Spinal cord (tissue), 10 donors: ENCODE measurements around the gene PHPT1. TPM values are rescaled to one million over a fixed set of nuclear protein-coding genes. Genes with fewer than 3 reads are reported as not detected.
"Not testable (repeated sequence)": the region's sequence is repeated elsewhere in the genome, so short reads cannot be mapped to it uniquely, and the experiment has no call there.

Source experiments
- DNase-seq, 6 donors: peaks; one replicate each; pipeline versions ENCODE4 v3.0.0 to v3.0.0-alpha.2; 2013 to 2015; ENCODE audit warnings: low spot score in 6 of 6, low read depth in 4 of 6
- H3K27ac ChIP-seq: one replicate; pipeline ENCODE4 v1.5.1; 2013; ENCODE audit warnings: low read depth, low read length, control low read depth
- H3K27me3 ChIP-seq: one replicate; pipeline ENCODE4 v1.6.1; 2013; ENCODE audit warnings: low read length; ENCODE audit not compliant: control insufficient read depth, insufficient read depth
- H3K36me3 ChIP-seq: one replicate; pipeline ENCODE4 v1.6.1; 2013; ENCODE audit warnings: low read length; ENCODE audit not compliant: control insufficient read depth, insufficient read depth
- H3K4me1 ChIP-seq: one replicate; pipeline ENCODE4 v1.6.1; 2013; ENCODE audit warnings: low read length; ENCODE audit not compliant: control insufficient read depth, insufficient read depth
- H3K4me3 ChIP-seq: one replicate; pipeline ENCODE4 v1.5.1; 2013; ENCODE audit warnings: low read depth, low read length, control low read depth
- H3K9me3 ChIP-seq: one replicate; pipeline ENCODE4 v1.6.1; 2013; ENCODE audit warnings: low read length; ENCODE audit not compliant: control insufficient read depth, insufficient read depth
- WGBS: methylation state at CpG from one replicate; pipeline ENCODE4 v1.1.5; 2013; ENCODE audit warnings: missing lambda C conversion rate; ENCODE audit not compliant: insufficient coverage; 5-methylcytosine and 5-hydroxymethylcytosine counted together
- polyA plus RNA-seq, 2 donors: library from polyadenylated mRNA; unstranded; fragments of 120-200 nt; gene quantifications; one replicate each; pipeline ENCODE4 v1.2.1, GENCODE V29; 2013; ENCODE audit not compliant: insufficient read length in 2 of 2
- total RNA-seq, 2 donors: library from RNA; depleted of rRNA in 1 of 2; stranded (reverse); fragments of 120-200 nt in 1 of 2; fragments of >200 nt in 1 of 2; gene quantifications; one replicate each; pipeline versions ENCODE4 v1.2.3 to v1.2.4, GENCODE V29; 2013 to 2014
- donor health status: healthy.

Gene PHPT1
- total and polyA plus RNA-seq, 4 donors, result 81.6 to 200 (median 187) TPM

DNA sequence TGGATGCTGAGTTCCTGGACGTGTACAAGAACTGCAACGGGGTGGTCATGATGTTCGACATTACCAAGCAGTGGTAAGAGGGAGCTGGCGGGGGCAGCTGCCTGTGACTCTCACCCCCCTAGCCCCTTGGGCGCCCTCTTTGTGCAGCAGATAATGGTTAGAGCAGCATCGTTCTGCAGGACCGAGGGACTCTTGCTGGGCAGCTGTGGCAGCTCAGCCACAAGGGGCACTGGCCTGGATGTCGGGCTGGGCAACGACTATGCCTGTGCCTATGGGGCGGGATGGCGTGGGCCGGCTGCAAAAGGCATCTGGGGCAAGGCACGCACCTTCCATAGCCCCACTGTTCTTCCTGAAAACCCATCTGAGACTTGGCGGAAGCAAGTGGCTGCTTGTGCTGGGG is 19.8 kb upstream of the PHPT1 start:
- Histone ChIP-seq H3K36me3 (peaks cover 94% of the 10 kb centered on the region), H3K4me1 (no peaks in the 10 kb centered on the region), H3K9me3 (no peaks in the 10 kb centered on the region), H3K27me3 (no peaks in the 10 kb centered on the region), H3K27ac (no peak overlapping the region), H3K4me3 (no peak overlapping the region)
- no peak for DNase-seq
- WGBS, result 91% methylated on average over 13 of the region's 14 CpGs

DNA sequence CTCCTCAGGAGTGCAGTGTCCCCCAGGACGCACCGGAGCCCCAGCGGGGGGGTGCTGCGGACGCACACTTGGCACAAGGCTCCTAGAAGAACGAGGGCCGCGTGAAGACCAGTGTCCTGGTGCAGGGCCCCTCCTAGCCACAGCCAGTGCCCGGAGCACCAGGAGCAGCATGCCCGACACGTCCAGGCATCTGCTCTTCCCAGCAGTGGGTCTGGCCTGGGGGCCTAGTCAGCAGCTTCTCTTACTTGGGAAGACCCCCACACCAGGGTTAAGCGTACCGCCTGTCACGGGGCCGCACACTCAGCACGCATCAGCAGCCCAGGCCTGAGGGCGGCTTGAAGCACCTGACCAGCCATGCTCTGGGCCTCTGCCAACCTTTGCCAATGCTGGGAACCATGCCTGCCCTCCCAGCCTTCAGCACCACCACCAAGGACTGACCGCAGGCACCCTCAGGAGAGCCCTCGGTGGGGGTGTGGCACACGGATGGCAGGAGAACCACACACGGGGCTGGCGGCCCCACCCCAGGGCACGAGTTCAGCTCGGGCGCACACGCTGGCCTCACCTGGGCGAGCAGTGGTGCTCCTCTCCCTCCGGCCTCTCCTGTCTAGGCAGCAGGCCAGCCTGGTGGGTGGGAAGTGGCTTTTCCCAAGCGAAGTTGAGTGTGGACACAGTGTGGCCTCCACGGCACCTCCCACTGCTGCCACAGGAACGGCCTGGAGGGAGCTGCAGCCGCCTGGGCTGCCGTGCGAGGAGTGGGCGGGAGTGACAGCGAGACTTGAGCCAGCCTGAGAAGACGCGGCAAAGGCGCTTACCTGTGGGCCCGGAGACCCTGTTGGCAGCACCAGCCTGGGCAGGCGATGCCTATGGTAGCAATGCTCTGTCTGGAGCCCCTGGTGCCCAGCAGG is 19.0 kb upstream of the PHPT1 start:
- Histone ChIP-seq H3K4me3 (no peak overlapping the region), H3K36me3 (peaks cover 90% of the 10 kb centered on the region), H3K27ac (no peak overlapping the region), H3K27me3 (no peaks in the 10 kb centered on the region), H3K4me1 (no peaks in the 10 kb centered on the region), H3K9me3 (no peaks in the 10 kb centered on the region)
- WGBS, result 94% methylated on average over 41 of the region's 41 CpGs
- no peak for DNase-seq

DNA sequence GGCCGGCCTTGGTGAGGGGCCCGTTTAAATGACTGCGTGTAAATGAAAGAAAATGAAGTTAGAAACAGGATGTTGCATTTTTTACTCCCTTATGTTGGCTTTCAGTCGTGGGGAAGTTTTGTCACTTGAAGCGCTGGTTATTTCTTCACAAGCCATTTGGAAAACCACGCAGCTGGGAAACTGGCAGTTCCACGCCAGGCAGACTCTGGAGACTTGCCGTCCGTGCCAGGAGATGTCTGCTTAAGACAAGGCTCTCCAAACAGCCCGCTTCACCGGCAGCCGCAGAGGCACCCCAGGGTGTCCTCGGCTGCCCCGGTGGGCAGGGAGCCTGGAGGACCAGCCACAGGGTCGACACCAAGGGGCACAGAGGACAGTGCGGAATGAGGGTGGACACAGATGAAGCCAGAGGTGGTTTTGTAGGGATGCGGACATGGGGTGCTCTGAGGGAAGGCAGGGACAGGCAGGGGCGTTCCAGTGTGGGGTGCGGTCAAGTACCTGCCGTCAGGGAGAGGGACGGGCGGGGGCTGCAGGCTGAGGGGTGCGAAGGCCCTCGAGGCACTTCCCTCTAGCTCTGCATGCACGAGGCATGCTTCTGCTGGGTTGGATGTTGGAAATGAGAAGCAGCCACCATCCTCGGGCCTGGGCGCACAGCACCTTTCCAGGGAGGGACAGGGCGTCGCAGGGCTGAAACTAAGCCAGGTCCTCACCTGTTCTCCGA is 18.0 kb upstream of the PHPT1 start:
- peaks cover 90% of the 10 kb centered on the region for H3K36me3 ChIP-seq
- no peak overlapping the region for H3K27ac ChIP-seq
- no peaks in the 10 kb centered on the region for H3K4me1 ChIP-seq
- no peak for DNase-seq
- no peaks in the 10 kb centered on the region for H3K9me3 ChIP-seq
- no peaks in the 10 kb centered on the region for H3K27me3 ChIP-seq
- WGBS, result 96% methylated on average over 30 of the region's 30 CpGs
- H3K4me3 ChIP-seq, result no peak overlapping the region

DNA sequence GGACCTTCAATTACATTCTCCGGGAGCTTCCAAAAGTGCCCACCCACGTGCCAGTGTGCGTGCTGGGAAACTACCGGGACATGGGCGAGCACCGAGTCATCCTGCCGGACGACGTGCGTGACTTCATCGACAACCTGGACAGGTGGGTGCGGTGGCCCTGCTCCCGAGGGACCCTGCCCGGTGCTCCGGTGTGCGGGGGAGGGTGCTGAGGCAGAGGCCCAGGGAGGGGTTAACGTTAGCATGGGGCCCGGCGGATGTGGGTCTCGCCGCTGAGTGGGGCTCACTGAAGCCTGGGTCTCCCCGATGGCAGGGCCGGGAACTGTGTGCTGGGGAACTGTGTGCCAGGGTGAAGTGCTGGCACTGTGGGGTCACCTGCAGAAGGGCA is 17.5 kb upstream of the PHPT1 start:
- WGBS, result 92% methylated on average over 23 of the region's 23 CpGs
- Histone ChIP-seq H3K4me3 (no peak overlapping the region), H3K36me3 (peaks cover 90% of the 10 kb centered on the region), H3K27me3 (no peaks in the 10 kb centered on the region), H3K27ac (no peak overlapping the region), H3K9me3 (no peaks in the 10 kb centered on the region), H3K4me1 (no peaks in the 10 kb centered on the region)
- no peak for DNase-seq

DNA sequence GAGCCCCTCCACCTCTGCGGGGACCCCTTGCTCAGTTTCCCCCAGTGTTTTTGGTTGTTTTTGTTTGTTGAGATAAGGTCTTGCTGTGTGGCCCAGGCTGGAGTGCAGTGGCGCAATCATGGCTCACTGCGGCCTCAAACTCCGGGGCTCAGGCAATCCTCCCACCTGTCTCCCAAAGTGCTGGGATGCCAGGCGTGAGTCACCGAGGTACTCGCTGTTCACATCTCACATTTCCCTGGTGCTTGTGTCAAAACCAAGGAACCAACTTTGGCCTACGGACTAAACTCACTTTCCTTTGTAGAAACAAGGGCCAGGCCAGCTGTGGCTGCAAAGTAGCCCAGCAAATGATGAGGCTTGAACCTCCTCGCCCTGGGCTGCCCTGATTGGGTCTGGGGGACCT is 16.6 kb upstream of the PHPT1 start:
- Histone ChIP-seq H3K27me3 (no peaks in the 10 kb centered on the region), H3K27ac (no peak overlapping the region), H3K36me3 (peaks cover 90% of the 10 kb centered on the region), H3K4me3 (no peak overlapping the region), H3K4me1 (no peaks in the 10 kb centered on the region), H3K9me3 (no peaks in the 10 kb centered on the region)
- DNase-seq, result no peak
- WGBS, result 97% methylated on average over 9 of the region's 9 CpGs

DNA sequence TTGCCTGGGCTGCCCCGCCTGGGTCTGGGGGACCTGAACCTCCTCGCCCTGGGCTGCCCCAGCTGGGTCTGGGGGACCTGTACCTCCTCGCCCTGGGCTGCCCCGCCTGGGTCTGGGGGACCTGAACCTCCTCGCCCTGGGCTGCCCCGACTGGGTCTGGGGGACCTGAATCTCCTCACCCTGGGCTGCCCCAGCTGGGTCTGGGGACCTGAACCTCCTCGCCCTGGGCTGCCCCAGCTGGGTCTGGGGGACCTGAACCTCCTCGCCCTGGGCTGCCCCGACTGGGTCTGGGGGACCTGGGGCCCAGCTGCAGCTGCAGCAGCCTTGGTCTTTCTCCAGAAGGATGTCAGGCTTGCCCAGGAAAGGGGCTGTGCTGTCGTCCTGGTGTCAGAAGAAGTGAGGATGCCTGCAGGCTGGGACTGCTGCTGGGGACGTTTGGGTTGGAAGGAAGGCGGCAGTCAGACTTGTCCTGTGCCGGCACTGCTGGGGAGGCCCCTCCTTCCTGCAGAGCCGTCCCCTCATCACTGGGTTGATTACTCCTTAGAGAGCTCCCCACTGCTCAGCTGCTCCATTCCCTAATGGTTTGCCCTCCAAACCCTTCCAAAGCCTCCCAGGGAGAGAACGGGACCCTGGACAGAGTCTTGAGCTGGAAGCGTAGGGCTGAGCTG is 15.7 kb upstream of the PHPT1 start:
- WGBS, result 89% methylated on average over 15 of the region's 16 CpGs

DNA sequence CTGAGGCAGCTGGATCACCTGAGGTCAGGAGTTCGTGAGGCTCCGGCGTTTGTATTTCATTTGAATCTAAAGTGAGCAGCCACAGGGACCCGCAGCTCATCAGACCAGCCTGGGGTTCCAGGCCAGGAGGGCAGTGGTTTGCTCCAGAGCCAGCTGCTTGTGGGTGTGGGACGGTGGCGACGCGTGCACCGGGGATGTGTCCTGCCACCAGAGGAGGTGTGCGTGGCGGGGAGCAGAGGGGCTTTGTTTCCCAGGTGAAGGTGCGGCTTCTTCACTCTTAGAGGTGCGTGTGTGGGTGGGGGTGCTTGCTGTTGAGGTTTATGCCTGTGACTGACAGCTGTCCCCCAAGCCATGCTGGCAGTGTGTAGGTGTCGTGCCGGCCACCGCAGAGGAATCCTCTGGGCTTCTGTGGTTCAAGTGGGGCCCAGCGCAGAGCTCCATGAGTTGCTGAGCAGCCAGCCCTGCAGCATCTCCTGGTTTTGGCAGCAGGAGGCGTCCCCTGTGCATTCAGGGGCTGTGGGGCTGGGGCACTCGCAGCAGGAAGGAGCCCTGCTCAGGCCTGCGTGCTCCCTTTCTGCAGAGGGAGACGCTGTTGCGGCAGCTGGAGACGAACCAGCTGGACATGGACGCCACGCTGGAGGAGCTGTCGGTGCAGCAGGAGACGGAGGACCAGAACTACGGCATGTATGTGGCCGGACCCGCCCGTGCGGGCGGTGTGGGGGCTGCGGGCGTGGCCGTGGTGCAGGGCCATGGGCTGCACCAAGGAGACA is 13.9 kb upstream of the PHPT1 start:
- no peak overlapping the region for H3K4me3 ChIP-seq
- H3K27ac ChIP-seq, result no peak overlapping the region
- 95% methylated on average over 36 of the region's 36 CpGs for WGBS
- H3K36me3 ChIP-seq, result peaks cover 90% of the 10 kb centered on the region
- peaks cover 7% of the 10 kb centered on the region for H3K4me1 ChIP-seq
- no peak for DNase-seq
- H3K27me3 ChIP-seq, result no peaks in the 10 kb centered on the region
- H3K9me3 ChIP-seq, result no peaks in the 10 kb centered on the region

More for the DNA sequence above, 15.7 kb upstream of the PHPT1 start:
- peaks cover 90% of the 10 kb centered on the region for H3K36me3 ChIP-seq
- H3K4me3 ChIP-seq, H3K27ac ChIP-seq, H3K9me3 ChIP-seq, DNase-seq, H3K4me1 ChIP-seq, H3K27me3 ChIP-seq: not testable (repeated sequence)

DNA sequence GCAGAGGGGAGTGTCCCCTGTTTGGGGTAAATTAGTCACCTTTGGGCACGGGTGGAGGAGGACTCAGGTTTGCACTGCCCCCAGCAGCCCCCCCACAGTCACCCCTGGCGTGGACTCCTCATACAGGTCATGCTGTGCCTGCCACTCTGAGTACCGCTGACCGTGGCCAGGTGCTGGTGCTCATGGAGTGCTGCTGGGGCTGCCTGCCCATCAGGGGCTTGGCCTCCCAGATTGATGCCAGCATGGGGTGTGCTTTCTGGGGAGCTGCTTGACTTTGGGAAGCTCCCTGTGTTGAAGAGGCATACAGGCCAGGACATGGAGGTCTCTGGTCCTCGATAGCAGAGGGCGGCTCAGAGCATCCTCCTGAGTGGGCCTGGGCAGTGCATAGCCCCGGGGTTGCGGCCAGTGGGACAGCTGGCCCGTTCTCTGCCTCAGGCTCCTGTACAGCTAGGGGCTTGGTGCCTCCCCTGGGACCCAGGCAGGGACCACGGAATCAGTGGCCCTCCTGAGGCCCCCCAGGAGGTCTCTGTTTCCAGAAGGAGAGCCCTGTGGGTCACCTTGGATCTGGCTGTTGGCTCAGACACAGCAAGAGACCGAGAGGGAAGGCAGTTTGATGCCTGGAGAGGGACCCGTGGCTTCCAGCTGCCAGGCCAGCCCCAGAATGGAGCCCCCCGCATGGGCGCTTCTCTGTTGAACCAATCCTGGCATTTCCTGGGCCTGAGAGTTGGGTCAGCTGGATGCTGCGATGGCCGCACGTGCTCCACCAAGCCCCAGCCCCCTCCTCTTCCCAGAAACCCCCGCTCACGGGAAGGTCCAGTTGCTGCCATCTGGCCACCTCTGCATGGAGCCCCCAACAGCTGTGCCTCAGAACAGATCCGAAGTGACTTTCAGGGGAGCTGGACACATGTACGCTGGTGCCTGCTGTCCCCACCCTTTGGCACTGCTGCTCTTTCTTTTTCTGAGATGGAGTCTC is 13.0 kb upstream of the PHPT1 start:
- 81% methylated on average over 21 of the region's 21 CpGs for WGBS
- H3K4me3 ChIP-seq, result no peak overlapping the region
- no peak overlapping the region for H3K27ac ChIP-seq
- H3K4me1 ChIP-seq, result peaks cover 15% of the 10 kb centered on the region
- peaks cover 90% of the 10 kb centered on the region for H3K36me3 ChIP-seq
- no peaks in the 10 kb centered on the region for H3K27me3 ChIP-seq
- DNase-seq, result no peak
- no peaks in the 10 kb centered on the region for H3K9me3 ChIP-seq
